ENCODE results near the gene NCAPH2.
"Not testable (repeated sequence)": the region's sequence is repeated elsewhere in the genome, so short reads cannot be mapped to it uniquely, and the experiment has no call there.

NCAPH2 gene

GRCh38 chr22:50520184-50520583 is 12.2 kb downstream of the NCAPH2 start:
- DNase-seq = not testable (repeated sequence)

GRCh38 chr22:50520826-50521453 is 12.9 kb downstream of the NCAPH2 start:
- no peak for DNase-seq

- no peak for DNase-seq
These were observed 13.7 kb downstream of the NCAPH2 start for GRCh38 chr22:50521710-50522109.

- DNase-seq = no peak
These were observed 14.3 kb downstream of the NCAPH2 start for GRCh38 chr22:50522208-50522805.

- DNase-seq = no peak
These were observed 14.9 kb downstream of the NCAPH2 start for GRCh38 chr22:50522806-50523438.

GRCh38 chr22:50523458-50523805 is 15.4 kb downstream of the NCAPH2 start:
- DNase-seq = no peak

GRCh38 chr22:50523806-50524675 is 16.0 kb downstream of the NCAPH2 start:
- no peak for DNase-seq

GRCh38 chr22:50524676-50525103 is 16.7 kb downstream of the NCAPH2 start:
- no peak for DNase-seq

- peak; percentile 96 for DNase-seq
These were observed 17.3 kb downstream of the NCAPH2 start, which contains the start of gene SCO2 for GRCh38 chr22:50525104-50525857. TSS of gene SCO2 (minus strand) at chr22:50525598. CDS start at chr22:50524411, 1,187 bp downstream.

- no peak for DNase-seq
These were observed 17.8 kb downstream of the NCAPH2 start for GRCh38 chr22:50525858-50526107.

GRCh38 chr22:50526108-50526833 is 18.2 kb downstream of the NCAPH2 start:
- peak; percentile 66 for DNase-seq

- DNase-seq = no peak
These were observed 19.1 kb downstream of the NCAPH2 start for GRCh38 chr22:50526834-50527801.

- DNase-seq = no peak
These were observed 20.1 kb downstream of the NCAPH2 start for GRCh38 chr22:50527921-50528681.

- DNase-seq = no peak
These were observed 20.8 kb downstream of the NCAPH2 start for GRCh38 chr22:50528682-50529415.

GRCh38 chr22:50529416-50529896 is 21.4 kb downstream of the NCAPH2 start:
- no peak for DNase-seq

GRCh38 chr22:50529897-50530579 is 22.0 kb downstream of the NCAPH2 start, which contains the start of gene TYMP:
TSS of gene TYMP (minus strand) at chr22:50530012. CDS start at chr22:50529709, 303 bp downstream.
- no peak for DNase-seq

GRCh38 chr22:50530580-50530876 is 22.5 kb downstream of the NCAPH2 start:
- DNase-seq = no peak

- DNase-seq = no peak
These were observed 23.0 kb downstream of the NCAPH2 start for GRCh38 chr22:50530877-50531545.

Measured in effector CD8-positive, alpha-beta T cell (primary cell).